HEK293 (cell line): ENCODE results near the gene EIF1AD.

Experiments used
- CTCF ChIA-PET: fragments of 350-600 bp; formaldehyde crosslinking; extraction: SDS; loops from one replicate; lab custom pipeline; 2021; ENCODE audit warnings: antibody characterized with exemption; lab: Yijun Ruan, JAX
- POLR2A ChIA-PET: fragments of 300-600 bp; formaldehyde crosslinking; extraction: SDS; loops from one replicate; lab custom pipeline; 2020; ENCODE audit warnings: antibody characterized with exemption, inconsistent platforms; lab: Yijun Ruan, JAX
- H3K27ac ChIP-seq: fragments of 200-500 bp; sonication (Bioruptor generic); 2 replicates; pipeline ENCODE4 v1.5.1; 2014; ENCODE audit warnings: low read depth, low read length, control low read depth, inconsistent platforms; ENCODE audit errors: extremely low read depth
- H3K36me3 ChIP-seq, 2 experiments: fragments of 200-500 bp in 1 of 2; sonication (Bioruptor generic) in 1 of 2; 1 replicate in 1 of 2; 2 replicates in 1 of 2; pipeline ENCODE4 v1.5.1; 2014 to 2017; ENCODE audit warnings: inconsistent platforms in 2 of 2, low read length in 2 of 2; ENCODE audit not compliant: control insufficient read depth in 2 of 2, insufficient read depth in 1 of 2
- H3K4me1 ChIP-seq: fragments of 200-500 bp; sonication (Bioruptor generic); 2 replicates; pipeline ENCODE4 v1.5.1; 2014; ENCODE audit warnings: mild to moderate bottlenecking, low read length, inconsistent platforms; ENCODE audit not compliant: control insufficient read depth, insufficient read depth
- H3K4me3 ChIP-seq: 2 replicates; pipeline ENCODE4 v1.5.1; 2011; ENCODE audit warnings: low read depth, mild to moderate bottlenecking, control low read depth, low read length, moderate library complexity
- H3K9me3 ChIP-seq: fragments of 200-500 bp; sonication (Bioruptor generic); 2 replicates; pipeline ENCODE4 v1.5.1; 2014; ENCODE audit warnings: low read depth, low read length, inconsistent platforms; ENCODE audit not compliant: control insufficient read depth, insufficient read depth
- EGR2 ChIP-seq: fragments of 450-650 bp; formaldehyde crosslinking; IDR thresholded peaks from 2 replicates; pipeline ENCODE4 v1.5.1; 2016; ENCODE audit warnings: low read depth, missing biosample characterization, missing genetic modification characterization
- MZF1 ChIP-seq: fragments of 450-650 bp; formaldehyde crosslinking; IDR thresholded peaks from 2 replicates; pipeline ENCODE4 v1.5.1; 2017; ENCODE audit warnings: missing biosample characterization, missing genetic modification characterization, borderline replicate concordance
- SALL2 ChIP-seq: fragments of 450-650 bp; formaldehyde crosslinking; IDR thresholded peaks from 2 replicates; pipeline ENCODE4 v1.5.0; 2017; ENCODE audit warnings: missing biosample characterization, mild to moderate bottlenecking, missing genetic modification characterization, borderline replicate concordance
- SP2 ChIP-seq: fragments of 450-650 bp; formaldehyde crosslinking; IDR thresholded peaks from 2 replicates; pipeline ENCODE4 v1.5.1; 2016; ENCODE audit warnings: missing biosample characterization, missing genetic modification characterization
- WT1 ChIP-seq: fragments of 450-650 bp; formaldehyde crosslinking; IDR thresholded peaks from 2 replicates; pipeline ENCODE4 v1.5.1; 2016; ENCODE audit warnings: missing biosample characterization, missing genetic modification characterization
- ZBTB7A ChIP-seq: fragments of 450-650 bp; formaldehyde crosslinking; IDR thresholded peaks from 2 replicates; pipeline ENCODE4 v1.5.1; 2016; ENCODE audit warnings: low read depth, missing biosample characterization, missing genetic modification characterization
- ZNF19 ChIP-seq: fragments of 450-650 bp; formaldehyde crosslinking; IDR thresholded peaks from 2 replicates; pipeline ENCODE4; 2016; ENCODE audit warnings: missing biosample characterization, missing genetic modification characterization, low read depth
- ZNF2 ChIP-seq: fragments of 450-650 bp; formaldehyde crosslinking; IDR thresholded peaks from 2 replicates; pipeline ENCODE4 v1.5.1; 2016; ENCODE audit warnings: missing biosample characterization, missing genetic modification characterization
- ZNF221 ChIP-seq: fragments of 450-650 bp; formaldehyde crosslinking; IDR thresholded peaks from 2 replicates; pipeline ENCODE4 v1.5.1; 2017; ENCODE audit warnings: missing biosample characterization, missing genetic modification characterization, borderline replicate concordance
- ZNF280D ChIP-seq: fragments of 450-650 bp; formaldehyde crosslinking; IDR thresholded peaks from 2 replicates; pipeline ENCODE4 v1.5.1; 2016; ENCODE audit warnings: missing biosample characterization, missing genetic modification characterization
- ZNF37A ChIP-seq: fragments of 450-650 bp; IDR thresholded peaks from 2 replicates; pipeline ENCODE4 v1.5.1; 2018; ENCODE audit warnings: missing biosample characterization, missing genetic modification characterization
- ZNF514 ChIP-seq: fragments of 450-650 bp; formaldehyde crosslinking; IDR thresholded peaks from 2 replicates; pipeline ENCODE4 v1.5.1; 2016; ENCODE audit warnings: missing biosample characterization, missing genetic modification characterization
- ZNF529 ChIP-seq: fragments of 450-650 bp; formaldehyde crosslinking; IDR thresholded peaks from 2 replicates; pipeline ENCODE4 v1.5.1; 2017; ENCODE audit warnings: missing genetic modification characterization, missing biosample characterization; ENCODE audit not compliant: insufficient replicate concordance
- ZNF560 ChIP-seq: fragments of 450-650 bp; formaldehyde crosslinking; IDR thresholded peaks from 2 replicates; pipeline ENCODE4 v1.5.1; 2017; ENCODE audit warnings: missing biosample characterization, missing genetic modification characterization, borderline replicate concordance
- ZNF654 ChIP-seq: fragments of 450-650 bp; formaldehyde crosslinking; IDR thresholded peaks from 2 replicates; pipeline ENCODE4 v1.5.1; 2016; ENCODE audit warnings: low read depth, missing biosample characterization, missing genetic modification characterization
- ZSCAN4 ChIP-seq: fragments of 450-650 bp; formaldehyde crosslinking; IDR thresholded peaks from 2 replicates; pipeline ENCODE4 v1.5.1; 2017; ENCODE audit warnings: missing biosample characterization, missing genetic modification characterization
- ZSCAN5A ChIP-seq: fragments of 450-650 bp; formaldehyde crosslinking; IDR thresholded peaks from 2 replicates; pipeline ENCODE4 v1.5.1; 2016; ENCODE audit warnings: missing biosample characterization, missing genetic modification characterization
- ZXDB ChIP-seq: fragments of 450-650 bp; formaldehyde crosslinking; IDR thresholded peaks from 2 replicates; pipeline ENCODE4 v1.5.1; 2016; ENCODE audit warnings: missing biosample characterization, missing genetic modification characterization
- TF ChIP-seq, protein P1 (sequence below): fragments of 450-650 bp; formaldehyde crosslinking; IDR thresholded peaks from 2 replicates; pipeline ENCODE4 v1.5.1; 2017; ENCODE audit warnings: missing biosample characterization, missing genetic modification characterization
- TF ChIP-seq, protein P2 (sequence below): fragments of 450-650 bp; formaldehyde crosslinking; IDR thresholded peaks from 2 replicates; pipeline ENCODE4 v1.5.1; 2016; ENCODE audit warnings: missing biosample characterization, missing genetic modification characterization

The EIF1AD gene

DNA sequence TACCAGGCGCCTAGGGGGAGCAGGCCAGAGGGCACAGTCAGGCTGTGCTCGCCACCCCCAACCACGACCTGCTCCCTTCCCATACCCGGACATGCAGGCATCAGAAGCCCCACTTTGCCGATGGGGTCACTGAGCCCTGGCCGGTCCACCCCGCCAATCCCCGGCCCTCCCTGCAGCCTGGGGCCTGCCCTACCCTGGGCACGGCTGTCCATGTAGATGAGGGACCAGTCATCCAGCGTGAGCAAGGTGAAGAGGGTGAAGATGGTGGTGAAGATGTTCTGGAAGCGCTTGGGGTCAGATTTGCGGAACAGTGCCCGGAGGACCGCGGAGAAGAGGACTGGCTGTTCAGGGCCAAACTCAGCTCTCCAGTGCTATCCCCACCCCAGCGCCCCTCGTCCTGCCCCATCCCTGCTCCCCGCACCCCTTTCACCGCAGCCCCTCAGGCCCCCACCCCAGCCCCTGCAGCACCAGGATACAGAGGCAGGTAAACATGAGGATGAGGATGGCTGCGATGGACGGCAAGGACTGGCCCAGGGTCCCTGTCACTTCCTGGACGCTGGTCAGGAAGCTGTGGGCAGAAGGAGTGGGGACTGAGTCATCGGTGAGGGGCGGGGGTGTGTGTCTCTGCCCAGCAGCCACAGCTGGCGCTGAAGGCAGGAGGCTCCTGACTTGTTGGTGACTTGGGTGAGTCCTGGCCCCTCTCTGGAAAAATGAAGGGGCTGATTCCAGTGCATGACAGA is 18.8 kb upstream of the EIF1AD start (continued):
- TF ChIP-seq ZNF514 (no peak), ZSCAN5A (tag by site-specific recombination) (no peak), EGR2 (tag by site-specific recombination) (peak; percentile 41; the same call in 1 of the 2 replicates), ZXDB (tag by site-specific recombination) (no peak), SALL2 (tag by site-specific recombination) (no peak)
- TF ChIP-seq, protein P1, sequence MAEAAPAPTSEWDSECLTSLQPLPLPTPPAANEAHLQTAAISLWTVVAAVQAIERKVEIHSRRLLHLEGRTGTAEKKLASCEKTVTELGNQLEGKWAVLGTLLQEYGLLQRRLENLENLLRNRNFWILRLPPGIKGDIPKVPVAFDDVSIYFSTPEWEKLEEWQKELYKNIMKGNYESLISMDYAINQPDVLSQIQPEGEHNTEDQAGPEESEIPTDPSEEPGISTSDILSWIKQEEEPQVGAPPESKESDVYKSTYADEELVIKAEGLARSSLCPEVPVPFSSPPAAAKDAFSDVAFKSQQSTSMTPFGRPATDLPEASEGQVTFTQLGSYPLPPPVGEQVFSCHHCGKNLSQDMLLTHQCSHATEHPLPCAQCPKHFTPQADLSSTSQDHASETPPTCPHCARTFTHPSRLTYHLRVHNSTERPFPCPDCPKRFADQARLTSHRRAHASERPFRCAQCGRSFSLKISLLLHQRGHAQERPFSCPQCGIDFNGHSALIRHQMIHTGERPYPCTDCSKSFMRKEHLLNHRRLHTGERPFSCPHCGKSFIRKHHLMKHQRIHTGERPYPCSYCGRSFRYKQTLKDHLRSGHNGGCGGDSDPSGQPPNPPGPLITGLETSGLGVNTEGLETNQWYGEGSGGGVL (tag by site-specific recombination): no peak

- no peaks in the 10 kb centered on the region for H3K4me1 ChIP-seq
- TF ChIP-seq WT1 (no peak), ZSCAN4 (tag by site-specific recombination) (no peak), ZNF19 (no peak), ZNF37A (tag by site-specific recombination) (no peak), ZNF221 (tag by site-specific recombination) (no peak), ZNF654 (no peak), MZF1 (tag by site-specific recombination) (no peak), ZSCAN5A (tag by site-specific recombination) (no peak), SP2 (tag by site-specific recombination) (no peak), ZNF560 (tag by site-specific recombination) (no peak), ZNF529 (tag by site-specific recombination) (no peak), ZNF2 (tag by site-specific recombination) (no peak), ZNF280D (tag by site-specific recombination) (no peak), ZBTB7A (no peak)
- TF ChIP-seq, protein P2, sequence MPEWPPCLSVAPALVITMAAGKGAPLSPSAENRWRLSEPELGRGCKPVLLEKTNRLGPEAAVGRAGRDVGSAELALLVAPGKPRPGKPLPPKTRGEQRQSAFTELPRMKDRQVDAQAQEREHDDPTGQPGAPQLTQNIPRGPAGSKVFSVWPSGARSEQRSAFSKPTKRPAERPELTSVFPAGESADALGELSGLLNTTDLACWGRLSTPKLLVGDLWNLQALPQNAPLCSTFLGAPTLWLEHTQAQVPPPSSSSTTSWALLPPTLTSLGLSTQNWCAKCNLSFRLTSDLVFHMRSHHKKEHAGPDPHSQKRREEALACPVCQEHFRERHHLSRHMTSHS (tag by site-specific recombination): no peak
- ChIA-PET POLR2A (interaction anchor here (0.6 kb wide), 1 partner anchor 11 kb away, joined by 4 read pairs; no protein-coding TSS in a partner anchor), CTCF (interaction anchor here (0.6 kb wide), 1 partner anchor 19 kb away, joined by 4 read pairs; no protein-coding TSS in a partner anchor)
- no peak overlapping the region for H3K4me3 ChIP-seq
- no peaks in the 10 kb centered on the region for H3K36me3 ChIP-seq
- no peaks in the 10 kb centered on the region for H3K9me3 ChIP-seq
- no peak overlapping the region for H3K27ac ChIP-seq
Measured at GRCh38 chr11:66020212-66020611, 18.3 kb upstream of the EIF1AD start.
